Activated T-cell treated with anti-CD3 and anti-CD28 coated beads, Interleukin-2, amount 50 U/mL, for 72 hours (primary cell): Measurements from ENCODE around the gene SLC27A4. TPM values are rescaled to one million over a fixed set of nuclear protein-coding genes. Genes with fewer than 3 reads are reported as not detected.

Experiments used
- ATAC-seq, 2 donors: fragments of 150-1000 bp; cut with Tn5 transposase; replicated peaks in 1 of 2; 2 replicates each; pipeline ENCODE4 v1.10.0; 2021; ENCODE audit warnings: moderate library complexity in 2 of 2, mild to moderate bottlenecking in 1 of 2
- DNase-seq, 2 donors: peaks; one replicate each; pipeline ENCODE4 v3.0.0; 2021 to 2022; ENCODE audit warnings: mixed read lengths in 1 of 2
- H3K27ac Mint-ChIP-seq: one replicate; pipeline ENCODE4 v1.8.0; 2022; ENCODE audit warnings: mild to moderate bottlenecking, moderate library complexity, mixed read lengths
- H3K27me3 Mint-ChIP-seq: one replicate; pipeline ENCODE4 v1.8.0; 2022; ENCODE audit warnings: low read depth, mixed read lengths
- H3K36me3 Mint-ChIP-seq, 2 donors: one replicate each; pipeline ENCODE4 v1.8.0; 2022; ENCODE audit warnings: mixed read lengths in 2 of 2, mild to moderate bottlenecking in 1 of 2; ENCODE audit not compliant: insufficient read depth in 2 of 2
- H3K4me1 Mint-ChIP-seq: one replicate; pipeline ENCODE4 v1.8.0; 2022; ENCODE audit warnings: low read depth, mixed read lengths
- H3K4me3 Mint-ChIP-seq, 2 donors: one replicate each; pipeline ENCODE4 v1.8.0; 2022; ENCODE audit warnings: mild to moderate bottlenecking in 2 of 2, mixed read lengths in 2 of 2, moderate library complexity in 2 of 2
- H3K9me3 Mint-ChIP-seq, 2 donors: one replicate each; pipeline ENCODE4 v1.8.0; 2022; ENCODE audit warnings: mixed read lengths in 2 of 2
- total RNA-seq, 2 donors: library from RNA; stranded (reverse); gene quantifications; one replicate each; pipeline ENCODE4 v1.2.3, GENCODE V29; 2022

SLC27A4 gene
- total RNA-seq, 2 donors from 2014 or later: 10.2 to 10.8 TPM

DNA sequence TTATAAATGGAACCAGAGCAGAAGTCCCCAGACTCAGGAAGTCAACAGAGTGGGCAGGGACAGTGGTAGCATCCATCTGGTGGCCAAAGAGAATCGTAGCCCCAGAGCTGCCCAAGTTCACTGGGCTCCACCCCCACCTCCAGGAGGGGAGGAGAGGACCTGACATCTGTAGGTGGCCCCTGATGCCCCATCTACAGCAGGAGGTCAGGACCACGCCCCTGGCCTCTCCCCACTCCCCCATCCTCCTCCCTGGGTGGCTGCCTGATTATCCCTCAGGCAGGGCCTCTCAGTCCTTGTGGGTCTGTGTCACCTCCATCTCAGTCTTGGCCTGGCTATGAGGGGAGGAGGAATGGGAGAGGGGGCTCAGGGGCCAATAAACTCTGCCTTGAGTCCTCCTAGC, 20.5 kb downstream of the SLC27A4 start:
- no peaks in the 10 kb centered on the region for H3K27me3 Mint-ChIP-seq
- peaks cover 16% of the 10 kb centered on the region for H3K4me1 Mint-ChIP-seq
- ATAC-seq: no peak
- no peak overlapping the region for H3K27ac Mint-ChIP-seq
- no peaks in the 10 kb centered on the region for H3K9me3 Mint-ChIP-seq
- DNase-seq: no peak
- no peaks in the 10 kb centered on the region for H3K36me3 Mint-ChIP-seq
- no peak overlapping the region for H3K4me3 Mint-ChIP-seq

DNA sequence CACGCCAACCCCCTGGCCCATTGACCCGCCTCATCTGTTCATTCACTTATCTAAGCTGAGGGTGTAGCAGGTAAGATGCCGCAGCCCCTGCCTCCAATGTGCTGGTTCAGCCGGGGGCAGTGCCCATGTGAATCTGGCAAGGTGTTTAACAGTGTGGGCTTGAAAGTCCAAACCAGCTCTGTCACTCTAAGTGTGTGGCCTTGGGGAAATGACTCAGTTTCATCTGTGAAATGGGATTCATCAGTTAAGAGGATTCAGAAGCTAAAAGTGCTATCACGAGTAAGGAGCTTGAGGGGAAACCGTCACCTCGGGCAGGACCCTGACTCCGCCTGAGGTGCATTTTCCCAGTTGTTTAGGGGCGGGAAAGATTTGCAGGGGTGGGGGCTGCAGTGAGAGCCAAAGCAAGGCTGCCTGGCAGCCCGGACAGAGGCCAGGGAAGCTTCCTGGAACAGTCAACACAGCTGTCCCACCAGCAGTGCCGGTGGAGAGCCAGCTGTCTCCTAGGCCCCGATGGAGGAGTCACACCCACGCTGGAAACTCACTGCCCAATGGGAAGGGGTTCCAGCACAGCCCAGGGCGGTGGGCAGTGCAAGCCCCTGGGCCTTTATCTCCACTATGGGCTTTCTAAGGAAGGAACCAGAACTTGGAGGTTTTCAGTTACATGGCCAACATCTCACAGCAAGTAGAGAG, 21.1 kb downstream of the SLC27A4 start:
- Mint-ChIP-seq H3K27ac (no peak overlapping the region), H3K4me3 (peak overlapping the region; percentile 62 to 86), H3K27me3 (no peaks in the 10 kb centered on the region), H3K4me1 (peaks cover 16% of the 10 kb centered on the region), H3K36me3 (no peaks in the 10 kb centered on the region), H3K9me3 (no peaks in the 10 kb centered on the region)
- ATAC-seq (peak in 1 of 2 donors; percentile 16), DNase-seq (no peak)

DNA sequence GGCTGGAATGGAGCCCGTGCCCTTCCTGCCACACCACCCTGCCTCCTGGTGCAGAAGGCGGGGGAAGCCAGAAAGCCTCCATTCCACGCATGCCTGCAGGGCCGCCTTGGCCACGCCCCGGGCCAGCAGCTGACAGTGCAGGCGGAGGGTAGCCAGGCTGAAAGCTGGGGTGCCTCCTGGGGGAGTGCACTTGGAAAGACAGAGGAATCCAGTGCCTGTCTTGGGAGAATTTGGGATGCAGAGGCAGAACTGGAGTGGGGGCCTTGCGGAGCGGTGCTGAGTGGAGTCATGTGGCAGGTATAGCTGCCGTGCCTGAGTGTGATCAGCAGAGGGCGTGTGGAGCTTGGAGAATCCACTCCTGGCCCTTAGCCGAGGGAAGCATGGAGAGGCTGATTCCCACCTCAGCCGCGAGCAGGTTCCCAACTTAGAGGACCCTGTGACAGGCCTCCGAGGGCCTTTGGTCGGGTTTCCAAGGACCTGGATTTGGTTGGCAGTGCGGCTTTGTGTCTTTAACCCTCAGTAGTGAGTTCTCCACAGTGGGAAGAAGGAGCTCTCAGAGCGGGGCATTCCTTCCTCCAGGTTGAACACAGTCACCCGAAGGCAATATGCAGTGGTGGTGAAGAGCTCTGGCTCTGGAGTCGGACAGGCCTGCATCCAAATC, 21.8 kb downstream of the SLC27A4 start:
- ATAC-seq (peak; percentile 88 to 89), DNase-seq (peak; percentile 70 to 73)
- H3K4me3 Mint-ChIP-seq: peak overlapping the region; percentile 62 to 86

DNA sequence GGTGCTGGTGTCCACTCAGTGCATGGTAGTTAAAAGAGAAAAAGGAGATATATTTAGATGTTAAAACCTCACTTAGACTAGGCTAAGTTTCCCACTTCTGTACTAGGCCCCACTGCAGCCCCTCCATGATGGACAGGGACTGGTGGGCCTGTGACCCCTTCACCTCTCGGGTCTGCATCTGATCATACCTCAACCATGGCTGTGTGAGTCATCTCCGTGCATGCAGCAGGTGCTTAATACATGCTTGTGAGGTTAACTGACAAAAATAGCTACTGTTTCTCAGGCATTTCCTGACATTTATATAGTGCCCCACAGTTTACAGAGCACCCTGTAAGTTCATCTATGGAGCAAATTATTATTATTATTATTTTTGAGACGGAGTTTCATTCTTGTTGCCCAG, 22.4 kb downstream of the SLC27A4 start:
- H3K27me3 Mint-ChIP-seq: no peaks in the 10 kb centered on the region
- no peak for DNase-seq
- H3K4me1 Mint-ChIP-seq: peaks cover 16% of the 10 kb centered on the region
- ATAC-seq: no peak
- H3K36me3 Mint-ChIP-seq: no peaks in the 10 kb centered on the region
- no peaks in the 10 kb centered on the region for H3K9me3 Mint-ChIP-seq
- H3K4me3 Mint-ChIP-seq: no peak overlapping the region
- H3K27ac Mint-ChIP-seq: no peak overlapping the region

More for the DNA sequence above, 21.8 kb downstream of the SLC27A4 start:
- Mint-ChIP-seq H3K27ac (no peak overlapping the region), H3K4me1 (peaks cover 16% of the 10 kb centered on the region), H3K36me3 (no peaks in the 10 kb centered on the region), H3K27me3 (no peaks in the 10 kb centered on the region), H3K9me3 (no peaks in the 10 kb centered on the region)

DNA sequence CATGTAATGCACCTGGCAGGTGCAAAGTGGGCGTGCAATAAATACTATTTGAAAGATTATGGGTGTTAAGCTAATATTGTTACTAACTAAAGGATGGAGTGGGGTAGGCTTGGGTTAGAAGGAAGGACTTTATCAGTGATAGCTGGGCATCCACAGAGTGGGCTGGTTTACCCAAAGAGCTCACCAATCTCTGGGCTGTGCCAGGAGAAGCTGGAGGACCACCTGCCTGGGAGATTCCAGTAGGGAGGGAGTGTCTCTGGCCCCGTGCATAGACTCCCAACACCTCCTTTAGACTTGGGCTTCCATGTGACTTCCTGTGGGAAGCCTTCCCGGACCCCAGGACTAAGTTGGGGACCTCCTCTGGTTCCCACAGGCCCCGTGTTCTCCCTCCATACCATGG, 25.2 kb downstream of the SLC27A4 start:
- Mint-ChIP-seq H3K4me3 (peak overlapping the region; percentile 55 to 56), H3K27me3 (no peaks in the 10 kb centered on the region)

DNA sequence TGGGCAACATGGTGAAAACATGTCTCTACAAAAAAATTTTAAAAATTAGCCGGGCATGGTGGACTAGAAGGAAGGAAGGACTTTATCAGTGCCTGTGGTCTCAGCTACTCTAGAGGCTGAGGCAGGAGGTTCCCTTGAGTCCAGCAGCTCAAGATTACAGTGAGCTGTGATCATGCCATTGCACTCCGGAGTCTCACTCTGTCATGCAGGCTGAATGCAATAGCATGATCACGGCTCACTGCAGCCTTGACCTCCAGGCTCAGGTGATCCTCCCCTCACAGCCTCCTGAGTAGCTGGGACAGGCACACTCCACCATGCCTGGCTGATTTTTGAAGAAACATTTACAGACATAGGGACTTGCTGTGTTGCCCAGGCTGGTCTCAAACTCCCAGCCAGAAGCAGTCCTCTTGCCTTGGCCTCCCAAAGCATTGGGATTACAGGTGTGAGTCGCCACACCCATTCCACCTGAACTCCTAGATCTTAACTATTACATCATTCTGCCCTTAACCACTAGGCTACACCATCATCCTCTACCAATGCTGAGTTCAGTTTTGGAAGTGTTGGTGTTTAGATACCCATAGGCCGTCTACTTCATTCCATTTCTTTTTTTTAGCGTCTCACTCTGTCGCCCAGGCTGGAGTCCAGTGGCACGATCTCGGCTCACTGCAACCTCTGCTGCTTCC, 28.8 kb downstream of the SLC27A4 start:
- no peak for ATAC-seq
- no peak overlapping the region for H3K4me3 Mint-ChIP-seq
- H3K36me3 Mint-ChIP-seq: peaks cover 5 to 7% of the 10 kb centered on the region in 2 donors
- DNase-seq: no peak
- no peaks in the 10 kb centered on the region for H3K9me3 Mint-ChIP-seq
- peaks cover 30% of the 10 kb centered on the region for H3K4me1 Mint-ChIP-seq
- no peak overlapping the region for H3K27ac Mint-ChIP-seq
- no peaks in the 10 kb centered on the region for H3K27me3 Mint-ChIP-seq

More for the DNA sequence above, 25.2 kb downstream of the SLC27A4 start:
- H3K4me1 Mint-ChIP-seq: peaks cover 21% of the 10 kb centered on the region
- no peak overlapping the region for H3K27ac Mint-ChIP-seq
- ATAC-seq: no peak
- H3K36me3 Mint-ChIP-seq: no peaks in the 10 kb centered on the region
- no peak for DNase-seq
- no peaks in the 10 kb centered on the region for H3K9me3 Mint-ChIP-seq

DNA sequence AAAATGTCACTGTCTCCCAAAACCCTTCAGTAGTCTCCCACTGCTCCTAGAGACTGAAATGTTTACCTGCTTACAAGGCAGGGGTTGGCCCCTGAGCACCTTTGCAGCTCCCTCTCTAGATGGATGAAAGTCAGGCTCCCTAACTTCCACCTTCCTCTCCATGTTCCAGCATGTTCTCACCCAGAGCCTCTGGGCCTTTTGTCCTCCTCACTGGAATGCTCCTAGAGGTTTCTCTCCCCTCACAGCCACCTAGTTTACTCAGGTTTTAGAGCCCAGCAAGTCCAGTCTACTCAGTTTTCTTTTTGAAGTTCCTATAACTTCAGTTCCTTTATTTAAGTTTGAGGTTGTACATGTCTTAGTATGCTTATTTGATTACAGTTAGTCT, 30.0 kb downstream of the SLC27A4 start:
- H3K4me1 Mint-ChIP-seq: peaks cover 30% of the 10 kb centered on the region
- H3K27ac Mint-ChIP-seq: peak overlapping the region; percentile 67
- peak overlapping the region; percentile 92 to 94 for H3K4me3 Mint-ChIP-seq
- no peaks in the 10 kb centered on the region for H3K27me3 Mint-ChIP-seq
- H3K36me3 Mint-ChIP-seq: peaks cover 5 to 7% of the 10 kb centered on the region in 2 donors
- DNase-seq (no peak), ATAC-seq (no peak)
- no peaks in the 10 kb centered on the region for H3K9me3 Mint-ChIP-seq

DNA sequence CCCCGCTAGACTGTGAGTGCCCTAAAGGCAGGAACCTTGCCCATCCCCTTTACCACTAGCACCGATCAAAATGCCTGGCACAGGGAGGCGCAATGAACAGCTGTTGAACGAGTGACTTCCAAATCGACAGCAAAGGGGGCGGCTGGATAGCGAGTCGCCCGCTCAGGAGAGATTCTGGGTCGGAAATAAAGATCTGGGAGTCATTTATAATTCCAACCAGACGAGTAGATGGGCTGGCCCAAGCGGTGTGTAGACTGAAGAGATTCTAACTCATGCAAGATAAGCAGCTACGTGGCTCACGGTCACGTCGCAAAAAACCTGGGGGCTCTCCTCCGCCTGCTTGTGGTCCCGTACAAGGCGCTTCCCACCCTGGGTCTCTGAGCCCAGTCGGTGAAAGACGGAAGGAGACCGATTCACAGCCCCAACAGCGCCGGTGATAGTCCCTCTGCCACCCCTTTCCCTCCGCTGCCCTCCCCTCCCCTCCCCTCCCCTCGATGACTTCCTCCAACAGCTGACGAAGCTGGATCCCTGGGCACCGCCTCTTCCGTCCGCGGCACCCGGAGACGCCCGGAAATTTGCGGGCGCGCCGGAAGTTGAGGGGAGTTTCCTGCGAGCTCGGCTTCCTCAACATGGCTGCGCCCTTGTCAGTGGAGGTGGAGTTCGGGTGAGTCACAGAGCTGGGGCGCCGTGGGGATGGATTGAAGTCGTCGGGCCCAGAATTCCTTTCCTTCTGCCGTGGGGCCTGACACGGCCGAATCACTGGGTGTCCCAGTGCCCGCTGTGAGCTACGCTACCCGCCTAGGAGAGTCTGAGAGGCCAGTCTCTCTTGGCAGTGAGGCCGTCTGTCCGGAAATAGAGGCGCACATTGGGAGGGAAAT, 30.7 kb downstream of the SLC27A4 start, which contains the start of gene URM1:
URM1 (plus strand) TSS at position 623 of the 878 bp plus-strand sequence; CDS start at position 630, 7 bp downstream.
- Mint-ChIP-seq H3K4me3 (peak within 1 kb of the TSS; percentile 92 to 94), H3K27me3 (no peaks in the 10 kb centered on the region), H3K36me3 (peaks cover 5 to 9% of the 10 kb centered on the region in 2 donors), H3K4me1 (peaks cover 30% of the 10 kb centered on the region), H3K9me3 (no peaks in the 10 kb centered on the region), H3K27ac (peak within 1 kb of the TSS; percentile 67)
- ATAC-seq: peak; percentile 96 to 97
- peak; percentile 96 for DNase-seq

DNA sequence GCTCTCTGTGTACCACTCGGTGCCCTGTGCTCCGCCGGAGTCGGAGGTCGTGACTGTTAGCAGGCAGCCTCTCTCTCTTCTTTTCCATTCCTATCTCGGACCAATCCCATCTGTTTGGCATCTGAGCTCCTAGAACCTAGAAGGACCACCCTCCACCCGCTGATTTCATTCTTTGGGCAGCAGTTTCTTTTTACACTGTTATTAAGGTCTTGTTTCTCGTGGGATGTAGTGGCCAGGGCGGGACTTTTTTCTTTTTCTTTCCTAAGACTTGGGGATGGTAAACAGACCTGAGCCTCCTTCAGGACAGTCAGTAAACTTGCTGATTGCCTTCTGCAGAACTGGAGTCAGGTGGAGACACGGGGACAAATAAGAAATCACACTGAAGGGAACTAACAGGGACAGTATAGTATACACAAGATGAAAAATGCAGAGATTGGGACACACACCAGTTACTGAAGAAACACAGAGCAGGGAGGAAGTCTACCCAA, 31.3 kb downstream of the SLC27A4 start:
- H3K9me3 Mint-ChIP-seq: no peaks in the 10 kb centered on the region
- peak overlapping the region; percentile 67 for H3K27ac Mint-ChIP-seq
- H3K4me3 Mint-ChIP-seq: peak overlapping the region; percentile 92 to 94
- peaks cover 30% of the 10 kb centered on the region for H3K4me1 Mint-ChIP-seq
- DNase-seq (no peak), ATAC-seq (no peak)
- no peaks in the 10 kb centered on the region for H3K27me3 Mint-ChIP-seq
- peaks cover 5 to 9% of the 10 kb centered on the region in 2 donors for H3K36me3 Mint-ChIP-seq

DNA sequence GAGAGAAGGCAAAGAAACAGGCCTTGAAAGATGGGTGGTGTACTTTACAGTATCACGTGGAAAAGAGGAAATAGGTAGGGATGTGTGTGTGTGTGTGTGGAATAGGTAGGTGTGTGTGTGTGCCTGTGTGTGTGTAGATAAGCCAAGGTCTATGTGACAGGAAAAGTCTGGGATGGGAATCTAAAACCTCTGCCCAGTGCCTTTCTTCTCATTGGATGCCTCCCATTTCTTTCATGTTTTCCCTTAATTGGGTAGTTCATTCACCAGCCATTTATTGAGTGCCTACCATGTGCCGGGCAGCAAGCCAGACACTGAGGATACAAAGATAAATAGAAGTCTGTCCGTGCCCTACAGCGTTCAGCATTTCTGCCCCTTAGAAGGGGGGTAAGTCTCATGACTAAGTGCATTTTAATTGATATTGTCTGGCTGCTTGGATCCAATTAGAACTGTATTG, 31.9 kb downstream of the SLC27A4 start:
- Mint-ChIP-seq H3K27ac (peak overlapping the region; percentile 67), H3K4me3 (peak overlapping the region; percentile 92 to 94), H3K4me1 (peaks cover 30% of the 10 kb centered on the region), H3K36me3 (peaks cover 5 to 9% of the 10 kb centered on the region in 2 donors), H3K9me3 (no peaks in the 10 kb centered on the region), H3K27me3 (no peaks in the 10 kb centered on the region)
- no peak for DNase-seq
- no peak for ATAC-seq

DNA sequence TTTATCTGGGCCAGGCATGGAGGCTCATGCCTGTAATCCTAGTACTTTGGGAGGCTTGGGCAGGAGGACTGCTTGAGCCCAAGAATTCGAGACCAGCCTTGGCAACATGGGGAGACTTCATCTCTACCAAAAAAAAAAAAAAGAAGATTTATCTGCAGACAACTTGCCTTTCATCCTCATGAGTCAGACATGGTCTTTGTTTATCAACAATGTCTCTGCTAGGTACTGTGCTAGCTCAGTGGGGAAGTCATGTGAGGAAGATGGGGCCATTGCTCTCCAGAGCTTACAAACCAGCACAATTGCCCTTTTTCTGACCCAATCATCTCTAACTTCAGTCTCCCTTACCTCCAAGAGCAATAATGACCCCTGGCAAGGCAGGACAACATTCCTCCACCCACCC, 32.5 kb downstream of the SLC27A4 start:
- Mint-ChIP-seq H3K36me3 (peaks cover 5 to 9% of the 10 kb centered on the region in 2 donors), H3K27ac (peak overlapping the region; percentile 67), H3K9me3 (no peaks in the 10 kb centered on the region), H3K4me3 (peak overlapping the region; percentile 92 to 94), H3K4me1 (peaks cover 30% of the 10 kb centered on the region), H3K27me3 (no peaks in the 10 kb centered on the region)
- ATAC-seq (no peak), DNase-seq (no peak)

DNA sequence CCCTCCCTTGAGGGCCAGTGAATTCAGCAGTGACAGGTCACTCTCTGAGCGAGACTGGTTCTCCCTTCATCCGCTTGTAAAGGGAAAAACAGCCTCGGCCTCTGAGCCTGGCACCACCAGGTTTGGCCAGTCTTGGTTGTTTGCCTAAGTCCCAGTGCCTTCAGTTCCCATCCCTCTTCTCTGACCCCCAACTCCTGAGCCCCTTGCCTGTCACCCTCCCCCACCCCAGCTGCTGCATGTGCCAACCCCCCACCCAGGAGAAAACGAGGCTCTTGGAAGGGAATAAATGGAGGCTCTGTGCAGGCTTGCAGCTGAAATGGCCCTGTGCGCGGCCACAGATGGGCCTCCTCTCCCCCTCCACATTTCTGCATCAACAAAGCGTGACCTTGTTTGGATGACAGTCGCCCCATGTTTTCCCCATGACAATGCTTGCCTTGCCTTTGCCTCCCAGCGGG, 33.9 kb downstream of the SLC27A4 start:
- DNase-seq (no peak), ATAC-seq (no peak)
- H3K36me3 Mint-ChIP-seq: peaks cover 5 to 13% of the 10 kb centered on the region in 2 donors
- H3K9me3 Mint-ChIP-seq: no peaks in the 10 kb centered on the region
- H3K27me3 Mint-ChIP-seq: no peaks in the 10 kb centered on the region
- no peak overlapping the region for H3K4me3 Mint-ChIP-seq
- no peak overlapping the region for H3K27ac Mint-ChIP-seq
- H3K4me1 Mint-ChIP-seq: peaks cover 30% of the 10 kb centered on the region
